GM12878 (cell line): ENCODE data around the gene TRPM5. TPM values are rescaled to one million over a fixed set of nuclear protein-coding genes. Genes with fewer than 3 reads are reported as not detected.
A peak's percentile ranks its signal among the peaks of the same experiment; 100 is the strongest.

Source experiments
- ATF3 ChIP-seq: IDR thresholded peaks from 2 replicates; pipeline ENCODE4 v1.6.1; 2011; ENCODE audit warnings: low read depth, mild to moderate bottlenecking, low read length, moderate library complexity, borderline replicate concordance; ENCODE audit errors: extremely low read depth
- BCL11A ChIP-seq: IDR thresholded peaks from 2 replicates; pipeline ENCODE4 v1.6.1; 2011; ENCODE audit warnings: low read depth, low read length
- BHLHE40 ChIP-seq, 2 experiments: fragments of 450-650 bp in 1 of 2; IDR thresholded peaks; 2 replicates each; pipeline ENCODE4 v1.6.1; 2011 to 2017; ENCODE audit warnings: low read depth in 2 of 2, borderline replicate concordance in 1 of 2, improper control_type of control experiment in 1 of 2, low read length in 1 of 2, mild to moderate bottlenecking in 1 of 2
- CHD1 ChIP-seq: IDR thresholded peaks from 2 replicates; pipeline ENCODE4 v1.6.1; 2012; ENCODE audit warnings: low read depth, low read length, improper control_type of control experiment
- EED ChIP-seq: sonication (generic); IDR thresholded peaks from 2 replicates; pipeline ENCODE4 v1.6.1; 2016; ENCODE audit warnings: antibody characterized with exemption, low read depth
- EP300 ChIP-seq, 2 experiments: fragments of 150-350 bp in 1 of 2; IDR thresholded peaks; 2 replicates each; pipeline ENCODE4 v1.6.1; 2011 to 2012; ENCODE audit warnings: low read depth in 2 of 2, low read length in 2 of 2, borderline replicate concordance in 1 of 2, improper control_type of control experiment in 1 of 2, inconsistent platforms in 1 of 2; ENCODE audit not compliant: control insufficient read depth in 1 of 2
- ETV6 ChIP-seq, 2 experiments: fragments of 450-650 bp in 1 of 2; IDR thresholded peaks in 1 of 2; conservative IDR thresholded peaks in 1 of 2; 2 replicates each; pipeline ENCODE4 v1.6.1; 2014; ENCODE audit warnings: antibody characterized with exemption in 1 of 2, borderline replicate concordance in 1 of 2, low read depth in 1 of 2, mild to moderate bottlenecking in 1 of 2, moderate library complexity in 1 of 2
- IRF3 ChIP-seq: fragments of 450-650 bp; IDR thresholded peaks from 2 replicates; pipeline ENCODE4 v1.6.1; 2014; ENCODE audit warnings: mild to moderate bottlenecking
- IRF4 ChIP-seq: IDR thresholded peaks from 2 replicates; pipeline ENCODE4 v1.6.1; 2011; ENCODE audit warnings: low read depth, low read length
- JUNB ChIP-seq: IDR thresholded peaks from 2 replicates; pipeline ENCODE4 v1.6.1; 2016; ENCODE audit warnings: antibody characterized with exemption, mild to moderate bottlenecking
- MEF2A ChIP-seq: IDR thresholded peaks from 2 replicates; pipeline ENCODE4 v1.6.1; 2011; ENCODE audit warnings: low read depth, mild to moderate bottlenecking, low read length, moderate library complexity; ENCODE audit not compliant: insufficient read depth
- MTA2 ChIP-seq: fragments of 450-650 bp; IDR thresholded peaks from 2 replicates; pipeline ENCODE4 v1.6.1; 2016; ENCODE audit warnings: low read depth, mild to moderate bottlenecking, moderate library complexity
- MYB ChIP-seq: fragments of 150-350 bp; IDR thresholded peaks from 2 replicates; pipeline ENCODE4 v1.6.1; 2014; ENCODE audit warnings: mild to moderate bottlenecking, low read depth, low read length, borderline replicate concordance
- NBN ChIP-seq: fragments of 450-650 bp; IDR thresholded peaks from 2 replicates; pipeline ENCODE4 v1.6.1; 2016
- NFIC ChIP-seq: IDR thresholded peaks from 2 replicates; pipeline ENCODE4 v1.6.1; 2012; ENCODE audit warnings: low read depth, mild to moderate bottlenecking, inconsistent platforms, low read length, moderate library complexity
- PAX8 ChIP-seq: fragments of 450-650 bp; IDR thresholded peaks from 2 replicates; pipeline ENCODE4 v1.6.1; 2017; ENCODE audit warnings: mild to moderate bottlenecking, moderate library complexity
- PML ChIP-seq: IDR thresholded peaks from 2 replicates; pipeline ENCODE4 v1.6.1; 2012; ENCODE audit warnings: low read length, inconsistent platforms
- RUNX3 ChIP-seq: IDR thresholded peaks from 2 replicates; pipeline ENCODE4 v1.6.1; 2012; ENCODE audit warnings: low read length, inconsistent platforms
- SMAD5 ChIP-seq: IDR thresholded peaks from 2 replicates; pipeline ENCODE4 v1.6.1; 2016; ENCODE audit warnings: antibody characterized with exemption, low read depth
- STAT1 ChIP-seq: fragments of 450-650 bp; conservative IDR thresholded peaks from 2 replicates; pipeline ENCODE4 v1.6.1; 2014; ENCODE audit warnings: antibody characterized with exemption, mild to moderate bottlenecking
- TBL1XR1 ChIP-seq: IDR thresholded peaks from 2 replicates; pipeline ENCODE4 v1.6.1; 2012; ENCODE audit warnings: low read depth, low read length, improper control_type of control experiment
- ZZZ3 ChIP-seq: IDR thresholded peaks from 2 replicates; pipeline ENCODE4 v1.6.1; 2011; ENCODE audit warnings: low read depth; ENCODE audit not compliant: control insufficient read depth, insufficient read length
- polyA plus RNA-seq, 11 experiments: library from polyadenylated mRNA; depleted of rRNA in 4 of 11; unstranded in 6 of 11; stranded (reverse) in 5 of 11; fragments of >200 nt; fragmentation: Nextera tagmentation in 4 of 11; fragmentation: Illumina TruSeq in 1 of 11; extraction: Ambion mirVana in 4 of 11; extraction: Trizol in 1 of 11; gene quantifications; 1 replicate in 1 of 11; 2 replicates in 10 of 11; pipeline versions ENCODE4 v1.2.1 to v1.2.3, GENCODE V29; 2011 to 2016; ENCODE audit warnings: inconsistent platforms in 2 of 11, missing spikeins in 2 of 11, low read depth in 1 of 11
- total RNA-seq, 4 experiments: library from RNA; depleted of rRNA in 3 of 4; stranded (reverse); fragments of >200 nt in 3 of 4; fragmentation: Illumina TruSeq in 1 of 4; extraction: Trizol in 1 of 4; gene quantifications; 2 replicates each; pipeline versions ENCODE4 v1.2.1 to v1.2.3, GENCODE V29; 2013 to 2021
- TF ChIP-seq, protein P1 (sequence below): fragments of 450-650 bp; IDR thresholded peaks from 2 replicates; pipeline ENCODE4 v1.6.1; 2016; ENCODE audit warnings: mild to moderate bottlenecking, moderate library complexity, borderline replicate concordance

Gene TRPM5
- total and polyA plus RNA-seq, 10 of the 15 experiments (the other 5 are each of a cell fraction or from before 2014, with no cell fraction given) = not detected

GRCh38 chr11:2400069-2400761 is 44.1 kb downstream of the TRPM5 start, which contains the start of gene TSSC4 (continued):
- TF ChIP-seq MEF2A (peak; percentile 25; the same call in 1 of the 2 replicates), PML (peak; percentile 79; the same call in 1 of the 2 replicates), JUNB (no peak), BCL11A (peak; percentile 41; the same call in 1 of the 2 replicates), RUNX3 (peak; percentile 82), EP300 (IDR thresholded peaks at IDR 0.05; ENCODE audit: borderline replicate concordance in 1 of 2, control insufficient read depth in 1 of 2, low read depth in 2 of 2, low read length in 2 of 2) (peak; percentile 39 to 64; a peak in 3 of 4 replicates), MYB (peak; percentile 96), NFIC (no peak), TBL1XR1 (peak; percentile 79), CHD1 (0 out of 2 replicates have a peak, but pooled peaks have one; percentile 47), ZZZ3 (no peak), ETV6 (conservative IDR thresholded peaks at IDR 0.05 in 1 of 2, IDR thresholded peaks at IDR 0.05 in 1 of 2; ENCODE audit: borderline replicate concordance in 1 of 2, low read depth in 1 of 2) (peak in 1 of 2 experiments; percentile 96; a peak in 2 of 4 replicates), BHLHE40 (IDR thresholded peaks at IDR 0.05; ENCODE audit: borderline replicate concordance in 1 of 2, low read depth in 2 of 2, low read length in 1 of 2) (peak; percentile 74 to 82; a peak in 3 of 4 replicates), MTA2 (no peak), PAX8 (no peak), IRF4 (peak; percentile 46; the same call in 1 of the 2 replicates), NBN (peak; percentile 96), STAT1 (peak; percentile 69), IRF3 (peak; percentile 23; the same call in 1 of the 2 replicates), SMAD5 (peak; percentile 90), EED (peak; percentile 32; the same call in 1 of the 2 replicates), ATF3 (peak; percentile 53; the same call in 1 of the 2 replicates)
- TF ChIP-seq, protein P1, sequence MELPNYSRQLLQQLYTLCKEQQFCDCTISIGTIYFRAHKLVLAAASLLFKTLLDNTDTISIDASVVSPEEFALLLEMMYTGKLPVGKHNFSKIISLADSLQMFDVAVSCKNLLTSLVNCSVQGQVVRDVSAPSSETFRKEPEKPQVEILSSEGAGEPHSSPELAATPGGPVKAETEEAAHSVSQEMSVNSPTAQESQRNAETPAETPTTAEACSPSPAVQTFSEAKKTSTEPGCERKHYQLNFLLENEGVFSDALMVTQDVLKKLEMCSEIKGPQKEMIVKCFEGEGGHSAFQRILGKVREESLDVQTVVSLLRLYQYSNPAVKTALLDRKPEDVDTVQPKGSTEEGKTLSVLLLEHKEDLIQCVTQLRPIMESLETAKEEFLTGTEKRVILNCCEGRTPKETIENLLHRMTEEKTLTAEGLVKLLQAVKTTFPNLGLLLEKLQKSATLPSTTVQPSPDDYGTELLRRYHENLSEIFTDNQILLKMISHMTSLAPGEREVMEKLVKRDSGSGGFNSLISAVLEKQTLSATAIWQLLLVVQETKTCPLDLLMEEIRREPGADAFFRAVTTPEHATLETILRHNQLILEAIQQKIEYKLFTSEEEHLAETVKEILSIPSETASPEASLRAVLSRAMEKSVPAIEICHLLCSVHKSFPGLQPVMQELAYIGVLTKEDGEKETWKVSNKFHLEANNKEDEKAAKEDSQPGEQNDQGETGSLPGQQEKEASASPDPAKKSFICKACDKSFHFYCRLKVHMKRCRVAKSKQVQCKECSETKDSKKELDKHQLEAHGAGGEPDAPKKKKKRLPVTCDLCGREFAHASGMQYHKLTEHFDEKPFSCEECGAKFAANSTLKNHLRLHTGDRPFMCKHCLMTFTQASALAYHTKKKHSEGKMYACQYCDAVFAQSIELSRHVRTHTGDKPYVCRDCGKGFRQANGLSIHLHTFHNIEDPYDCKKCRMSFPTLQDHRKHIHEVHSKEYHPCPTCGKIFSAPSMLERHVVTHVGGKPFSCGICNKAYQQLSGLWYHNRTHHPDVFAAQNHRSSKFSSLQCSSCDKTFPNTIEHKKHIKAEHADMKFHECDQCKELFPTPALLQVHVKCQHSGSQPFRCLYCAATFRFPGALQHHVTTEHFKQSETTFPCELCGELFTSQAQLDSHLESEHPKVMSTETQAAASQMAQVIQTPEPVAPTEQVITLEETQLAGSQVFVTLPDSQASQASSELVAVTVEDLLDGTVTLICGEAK = peak; percentile 99
